Measurements from ENCODE around the gene MEIS2.
"Not testable (repeated sequence)": the region's sequence is repeated elsewhere in the genome, so short reads cannot be mapped to it uniquely, and the experiment has no call there.

Gene MEIS2

DNA sequence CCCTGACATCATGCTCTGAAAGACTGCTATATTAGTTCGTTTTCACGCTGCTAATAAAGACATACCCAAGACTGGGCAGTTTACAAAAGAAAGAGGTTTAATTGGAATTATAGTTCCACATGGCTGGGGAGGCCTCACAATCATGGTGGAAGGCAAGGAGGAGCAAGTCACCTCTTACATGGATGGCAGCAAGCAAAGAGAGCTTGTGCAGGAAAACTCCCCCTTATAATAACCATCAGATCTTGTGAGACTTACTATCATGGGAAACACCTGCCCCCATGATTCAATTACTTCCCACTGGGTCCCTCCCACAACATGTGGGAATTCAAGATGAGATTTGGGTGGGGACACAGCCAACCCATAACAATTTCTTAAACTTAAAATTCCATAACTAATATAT is 120.1 kb downstream of the MEIS2 start:
- DNase-seq; intact Hi-C loops (cut with DNase I): not testable (repeated sequence)

DNA sequence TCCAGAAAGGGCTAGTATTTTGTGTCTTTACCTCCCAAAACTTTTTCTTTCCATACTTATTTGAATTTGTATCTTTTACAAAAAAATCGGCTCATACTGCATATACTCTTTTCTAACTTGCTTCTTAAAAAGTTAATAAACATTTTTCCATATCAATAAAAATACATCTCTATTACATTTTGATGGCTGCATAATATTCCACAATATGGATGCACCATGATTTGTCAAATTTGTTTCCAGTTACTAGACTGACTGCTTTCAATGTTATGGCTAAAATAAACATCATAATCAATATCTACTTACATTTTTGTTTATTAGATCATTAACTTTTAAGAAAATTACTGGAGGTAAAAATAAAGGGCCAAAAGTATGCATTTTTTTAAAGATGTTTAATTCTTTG is 121.7 kb downstream of the MEIS2 start:
- intact Hi-C loops (cut with DNase I) = no loop called here
- no peak for DNase-seq

DNA sequence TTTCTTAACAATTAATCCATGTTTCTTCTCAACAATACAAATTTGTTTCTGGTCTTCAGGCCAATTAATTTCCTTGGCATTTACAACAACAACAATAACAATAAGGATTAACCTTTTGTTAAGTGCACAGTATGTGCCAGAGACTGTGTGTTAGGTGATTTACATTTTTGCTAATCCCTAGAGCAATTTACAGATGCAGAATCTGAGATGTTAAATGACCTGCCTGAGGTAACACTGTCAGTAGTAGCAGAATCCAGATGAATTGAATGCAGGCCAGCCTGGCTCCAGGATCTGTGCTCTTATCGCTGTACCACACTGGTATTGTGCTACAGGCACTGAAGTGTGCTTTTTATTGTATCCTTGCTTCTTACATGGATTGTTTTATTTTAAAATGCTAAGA is 122.2 kb downstream of the MEIS2 start:
- intact Hi-C loops (cut with DNase I) = no loop called here
- DNase-seq = no peak

DNA sequence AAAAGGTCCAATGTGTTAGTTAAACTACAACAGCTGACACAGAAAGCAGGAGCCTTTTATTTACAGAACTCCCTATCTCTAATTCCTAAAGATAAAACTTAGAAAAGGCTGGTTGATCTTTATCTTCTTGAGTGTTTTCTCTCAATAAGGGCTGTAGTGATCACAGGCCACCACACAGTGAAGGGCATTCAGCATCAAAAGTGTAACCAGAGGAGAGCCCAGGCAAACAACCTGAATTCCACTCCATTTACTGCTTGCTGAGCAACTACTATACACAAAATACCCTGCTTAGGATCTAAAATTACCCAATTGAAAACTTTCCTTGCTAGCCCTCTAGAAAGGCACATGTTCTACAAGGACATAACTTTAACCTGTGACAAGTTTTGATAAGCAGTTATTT is 122.7 kb downstream of the MEIS2 start:
- DNase-seq = no peak
- intact Hi-C loops (cut with DNase I) = no loop called here

DNA sequence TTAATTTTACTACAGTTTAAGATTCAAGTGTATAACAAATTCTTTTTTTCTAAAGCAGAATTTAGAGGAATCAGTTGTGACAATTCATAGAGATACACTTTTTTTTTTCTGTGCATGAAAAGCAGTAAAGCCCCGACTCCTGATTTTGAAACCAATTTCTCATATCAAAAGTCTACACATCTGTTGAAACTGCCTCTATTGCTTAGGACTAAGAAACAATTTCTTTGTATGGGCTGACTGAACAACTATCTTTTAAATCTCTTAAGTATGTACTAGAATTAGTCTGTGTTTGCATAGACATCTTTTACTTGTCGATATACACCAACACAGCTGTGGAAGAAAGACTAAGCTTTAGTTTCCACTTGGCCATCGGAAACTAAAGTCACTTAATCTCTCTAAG is 127.6 kb downstream of the MEIS2 start:
- no peak for DNase-seq
- intact Hi-C loops (cut with DNase I) = no loop called here

DNA sequence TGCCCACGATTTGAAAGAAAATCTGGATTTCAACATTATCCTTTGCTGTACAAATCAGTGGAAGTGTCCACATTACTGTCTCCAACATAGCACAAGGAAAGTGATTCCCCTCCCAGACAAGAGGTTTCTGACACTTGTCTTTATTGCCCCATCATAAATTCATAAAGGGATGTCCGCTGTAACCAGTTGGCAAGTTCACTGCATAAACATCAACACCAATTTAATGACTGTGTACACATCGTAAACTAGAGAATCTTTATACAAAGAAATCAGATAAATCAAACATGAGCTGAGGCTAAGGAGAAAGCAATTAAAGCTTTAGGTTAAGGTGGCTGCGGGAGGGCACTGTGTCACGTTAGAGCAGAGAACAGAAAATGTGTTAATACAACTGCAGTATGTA is 129.8 kb downstream of the MEIS2 start:
- intact Hi-C loops (cut with DNase I) = no loop called here
- DNase-seq = no peak

DNA sequence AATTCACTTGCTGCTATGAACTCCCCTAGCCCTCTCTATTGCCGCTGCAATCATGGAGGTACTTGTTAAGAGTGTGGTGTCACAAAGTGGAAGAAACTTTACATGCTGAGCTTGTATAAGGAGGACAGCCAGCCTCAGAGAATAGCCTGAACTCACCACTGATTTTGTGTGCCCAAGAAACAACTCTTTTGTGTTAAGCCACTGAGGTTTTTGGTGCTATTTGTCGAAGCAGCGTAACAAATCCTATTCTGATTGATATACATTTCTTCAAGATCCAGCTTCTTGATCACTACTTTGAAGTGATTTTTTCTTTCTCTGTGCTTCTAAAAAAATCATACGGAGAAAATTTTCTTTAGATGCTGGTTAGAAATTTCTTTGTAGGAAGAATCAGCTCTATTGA is 132.4 kb downstream of the MEIS2 start:
- no peak for DNase-seq
- intact Hi-C loops (cut with DNase I) = no loop called here

DNA sequence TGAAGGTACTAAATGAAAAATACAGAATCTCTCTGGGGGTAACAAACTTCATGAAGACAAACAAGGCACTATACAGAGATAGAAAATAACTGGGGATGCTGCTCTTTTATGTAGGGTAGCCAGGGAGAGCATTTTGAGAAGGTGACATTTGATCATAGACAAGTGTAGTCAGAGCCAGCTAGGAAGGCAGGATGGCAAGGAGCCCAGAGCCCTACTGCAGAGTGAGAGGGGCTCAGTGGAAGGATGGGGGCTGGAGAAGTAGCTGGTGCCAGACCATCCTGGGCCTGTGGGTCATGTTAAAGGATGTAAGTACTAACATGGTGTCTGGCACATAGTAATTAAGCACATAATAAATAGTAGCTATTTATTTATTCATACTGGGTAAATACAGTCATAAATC is 133.6 kb downstream of the MEIS2 start:
- intact Hi-C loops (cut with DNase I) = no loop called here
- no peak for DNase-seq

DNA sequence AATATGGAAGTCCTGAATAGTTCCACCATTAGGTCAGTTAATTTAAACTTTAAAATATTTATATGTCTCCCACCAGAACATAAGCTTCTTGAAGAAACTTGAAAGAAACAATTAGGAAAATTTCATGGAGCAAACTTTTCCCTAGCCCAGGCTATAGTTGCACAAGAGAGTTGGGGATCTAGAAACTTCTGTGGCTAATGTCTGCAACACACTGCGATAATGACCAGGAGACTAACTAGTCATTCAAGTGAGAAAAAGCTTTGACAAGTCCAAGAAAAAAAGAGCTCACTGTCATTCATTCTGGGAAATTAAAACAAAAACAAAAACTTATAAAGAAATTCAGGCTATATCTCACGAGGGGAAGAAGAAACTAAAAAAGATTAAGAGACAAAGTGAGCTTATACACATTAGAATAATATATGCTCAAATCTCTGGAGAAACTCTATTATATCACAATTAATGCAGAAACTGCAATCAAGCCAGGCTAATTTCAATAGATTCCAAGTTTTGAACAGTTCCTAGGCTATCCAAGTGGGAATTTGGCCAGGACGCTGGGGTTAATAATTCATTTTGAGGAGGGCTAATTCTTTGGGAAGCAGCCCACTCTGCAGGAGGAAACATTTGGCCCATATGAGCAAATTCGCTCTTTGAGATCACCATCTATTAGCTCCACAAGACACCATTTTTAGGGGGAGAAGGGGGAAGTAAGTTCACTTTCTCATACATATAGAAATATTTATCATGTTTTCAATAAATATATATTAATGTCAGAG is 134.6 kb downstream of the MEIS2 start:
- DNase-seq = no peak
- intact Hi-C loops (cut with DNase I) = no loop called here

DNA sequence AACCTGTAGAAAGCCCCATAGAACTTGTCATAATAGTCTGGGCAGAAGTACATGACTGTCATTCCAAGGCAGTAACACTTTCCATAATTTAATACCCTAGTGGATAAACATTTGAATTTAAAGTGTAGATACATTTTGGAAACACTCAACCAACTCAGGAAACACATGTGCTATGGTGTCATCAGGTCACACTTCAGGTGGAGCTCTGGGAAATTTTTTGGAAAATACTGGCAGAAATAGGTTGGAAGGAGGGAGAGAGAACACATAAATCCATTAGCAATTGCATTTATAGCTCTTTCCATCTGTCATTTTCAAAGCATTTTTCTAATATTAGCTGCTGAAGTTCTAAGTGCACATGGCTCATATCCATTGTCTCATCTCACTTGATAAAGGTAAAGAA is 135.7 kb downstream of the MEIS2 start:
- no peak for DNase-seq
- intact Hi-C loops (cut with DNase I) = no loop called here

DNA sequence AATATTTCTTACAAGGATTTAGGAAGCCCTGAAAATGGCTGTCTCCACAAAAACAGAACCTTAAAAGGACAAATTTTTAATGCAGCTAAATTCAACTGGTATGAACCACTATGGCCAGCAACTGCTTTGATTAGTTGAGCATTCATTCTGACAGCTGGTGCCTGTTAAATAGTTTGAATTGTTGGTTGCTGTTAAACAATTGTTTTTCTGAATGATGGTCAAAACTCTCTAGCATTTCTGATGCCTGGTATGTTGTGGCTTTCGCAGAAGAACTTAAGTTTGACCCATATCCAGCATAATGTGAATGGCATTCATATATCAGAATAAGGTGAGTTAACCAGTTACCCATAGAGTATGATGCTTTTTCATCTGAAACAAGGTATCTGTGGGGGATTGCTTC is 138.4 kb downstream of the MEIS2 start:
- no peak for DNase-seq
- intact Hi-C loops (cut with DNase I) = no loop called here

DNA sequence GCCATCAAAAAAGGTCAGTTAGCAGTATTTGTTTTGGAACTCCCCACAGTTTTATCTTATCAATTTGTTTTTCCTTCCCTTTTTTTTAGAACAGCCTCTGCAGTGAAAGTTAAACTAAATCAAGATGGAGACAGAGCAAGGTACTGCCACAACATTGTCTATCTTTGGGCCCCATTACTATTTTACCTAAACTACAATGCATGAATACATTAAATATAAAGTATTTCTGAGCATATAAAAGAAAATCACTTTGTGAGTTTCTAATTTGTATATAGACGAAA is 139.5 kb downstream of the MEIS2 start:
- intact Hi-C loops (cut with DNase I) = no loop called here
- DNase-seq = no peak

DNA sequence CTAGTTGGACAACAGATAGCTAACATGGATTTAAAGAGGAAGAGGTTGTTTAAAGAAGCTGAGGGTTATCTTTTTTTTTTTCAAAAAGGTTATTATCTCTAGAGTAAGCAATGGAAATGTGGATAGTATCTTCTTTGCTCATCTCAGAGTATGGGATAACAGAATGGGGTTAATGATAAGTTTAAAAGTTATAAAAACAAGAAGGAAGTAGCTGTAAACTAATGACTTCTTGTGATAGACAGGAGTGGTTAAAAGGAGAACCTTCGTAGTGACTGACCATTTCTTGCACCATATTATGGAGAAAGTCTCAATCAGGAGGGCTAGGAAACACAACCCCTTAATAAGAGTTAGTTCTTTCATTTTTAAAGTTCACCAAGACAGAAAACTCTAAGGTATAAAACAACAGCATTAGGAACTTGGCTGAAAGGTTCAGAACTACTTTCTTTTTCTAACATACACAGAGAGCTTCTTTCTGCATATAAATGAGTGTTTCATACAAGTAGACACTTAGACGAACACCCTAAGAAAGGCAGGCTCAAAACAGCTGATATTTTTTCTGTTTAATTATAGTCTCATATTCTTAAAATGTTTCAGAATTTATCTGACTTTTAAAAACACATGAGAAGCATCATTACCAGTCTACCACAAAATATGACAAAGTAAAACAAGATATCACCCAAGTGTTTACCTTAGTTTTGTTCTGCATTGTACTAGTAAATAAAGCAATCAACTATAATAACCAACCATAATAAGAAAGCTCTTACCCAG is 140.0 kb downstream of the MEIS2 start:
- intact Hi-C loops (cut with DNase I) = no loop called here
- no peak for DNase-seq

DNA sequence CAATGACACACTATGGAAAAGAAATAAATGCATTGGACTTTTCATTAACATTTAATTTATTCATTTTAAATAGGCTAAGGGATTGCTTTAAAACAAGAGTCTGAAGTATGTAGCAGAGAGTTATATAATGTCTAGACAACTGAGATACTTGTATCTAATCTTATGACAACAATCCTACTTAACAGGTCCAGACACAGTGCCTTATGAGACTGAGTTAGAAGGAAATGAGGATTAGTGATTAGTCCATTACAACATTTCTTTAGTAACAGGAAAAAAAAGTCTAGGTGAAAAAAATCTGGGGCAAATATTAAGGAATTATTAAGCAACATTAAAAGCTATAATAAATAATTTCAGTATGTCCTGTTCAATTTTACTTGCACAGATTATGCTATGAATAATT is 140.6 kb downstream of the MEIS2 start:
- intact Hi-C loops (cut with DNase I) = no loop called here
- no peak for DNase-seq

DNA sequence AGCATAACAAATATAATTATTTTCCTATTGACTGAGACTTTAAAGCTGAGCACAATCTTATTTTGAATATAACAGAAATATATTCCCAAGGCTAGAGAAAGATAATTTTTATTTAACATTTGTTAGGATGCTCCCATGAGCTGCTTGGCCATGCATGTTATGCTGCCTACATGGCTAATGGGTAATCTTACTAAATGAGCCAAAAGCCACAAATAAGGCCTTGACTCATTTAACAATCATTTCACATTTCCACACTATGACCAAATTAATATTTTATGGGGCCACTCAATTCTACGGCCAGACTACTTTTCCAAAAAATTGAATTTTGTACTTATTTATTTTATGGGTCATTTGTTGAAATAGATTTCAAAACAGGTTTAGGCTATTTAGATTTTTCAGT is 141.7 kb downstream of the MEIS2 start:
- intact Hi-C loops (cut with DNase I) = no loop called here

DNA sequence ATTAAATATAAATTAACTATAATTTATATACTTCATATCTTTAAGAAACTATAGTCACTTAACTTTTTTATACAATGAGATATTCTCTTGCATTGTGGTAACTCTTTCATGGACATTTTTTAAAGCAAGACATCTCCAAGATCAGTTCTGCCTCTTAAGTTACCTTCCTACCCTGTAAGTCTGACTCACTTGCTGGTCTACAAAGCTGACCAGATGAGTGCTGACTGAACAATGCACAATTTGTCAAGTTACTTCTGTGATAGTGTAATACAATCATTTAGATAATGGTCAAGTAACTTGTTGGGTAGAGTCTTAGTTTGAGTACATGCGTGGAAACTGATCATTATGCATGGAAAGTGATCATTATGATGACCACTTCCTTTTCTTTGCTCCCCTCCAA is 145.9 kb downstream of the MEIS2 start:
- no peak for DNase-seq
- intact Hi-C loops (cut with DNase I) = no loop called here

More for the DNA sequence above, 141.7 kb downstream of the MEIS2 start:
- no peak for DNase-seq

DNA sequence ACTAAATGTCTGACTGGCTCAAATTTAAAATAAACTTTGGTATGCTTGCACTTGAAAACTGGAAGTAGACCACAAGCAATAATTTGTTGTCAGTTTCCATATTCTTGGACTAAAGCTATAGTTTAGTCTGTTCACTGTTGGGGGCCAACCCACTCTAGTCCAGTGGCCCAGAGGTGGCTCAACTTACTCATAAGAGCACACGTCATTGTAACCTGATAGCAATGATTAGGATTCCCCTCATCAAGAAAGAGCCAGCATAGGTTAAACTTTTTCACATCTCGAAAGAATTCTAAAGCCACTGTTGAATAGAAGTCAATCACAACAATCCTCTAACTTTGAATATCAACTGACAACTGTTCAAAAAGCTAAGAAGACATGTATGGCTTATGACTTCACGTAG is 147.0 kb downstream of the MEIS2 start:
- intact Hi-C loops (cut with DNase I) = no loop called here
- no peak for DNase-seq

DNA sequence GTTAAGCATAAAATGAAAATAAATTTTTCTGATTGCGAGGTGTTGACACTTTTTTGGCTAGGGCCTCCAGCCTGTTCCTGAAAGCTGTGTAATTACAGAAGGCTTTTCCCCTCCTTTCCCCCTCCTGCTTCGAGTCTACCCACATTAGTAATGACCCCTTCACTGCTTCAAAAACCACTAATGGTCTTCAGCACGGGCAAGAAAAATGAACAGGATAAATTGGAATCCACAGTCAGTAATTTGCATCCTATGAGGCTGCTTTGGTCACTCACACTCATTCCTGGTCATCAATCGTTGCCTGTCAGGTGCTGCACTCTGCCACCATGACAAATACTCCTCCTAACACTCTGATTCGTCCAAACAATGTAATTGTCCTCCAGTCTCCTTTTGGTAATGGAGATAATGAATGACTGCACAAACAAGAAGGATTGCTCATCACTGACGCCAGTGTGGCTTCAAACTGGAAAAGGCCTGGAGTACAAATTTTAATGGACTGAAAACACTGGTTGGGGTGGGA is 148.6 kb downstream of the MEIS2 start:
- no peak for DNase-seq
- intact Hi-C loops (cut with DNase I) = no loop called here

DNA sequence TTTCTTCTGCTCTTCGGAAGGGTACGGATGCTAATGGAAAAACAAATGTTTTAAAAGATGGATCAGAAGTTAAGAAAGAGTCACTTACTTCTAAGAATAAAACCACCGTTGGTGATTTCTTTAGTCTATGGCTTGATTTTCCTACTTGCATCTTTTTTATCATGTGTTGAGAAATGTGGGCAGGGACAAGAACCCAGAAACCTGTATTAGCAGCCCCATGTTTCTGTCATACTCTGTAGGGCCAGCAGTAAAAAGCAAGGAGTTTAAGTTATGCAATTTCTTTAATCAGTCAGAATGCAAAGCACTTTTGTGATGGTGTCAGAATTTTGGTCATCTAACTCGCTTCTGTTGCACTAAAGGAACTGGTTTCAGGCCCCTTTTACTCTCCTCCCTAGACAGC is 150.0 kb downstream of the MEIS2 start:
- intact Hi-C loops (cut with DNase I) = no loop called here

DNA sequence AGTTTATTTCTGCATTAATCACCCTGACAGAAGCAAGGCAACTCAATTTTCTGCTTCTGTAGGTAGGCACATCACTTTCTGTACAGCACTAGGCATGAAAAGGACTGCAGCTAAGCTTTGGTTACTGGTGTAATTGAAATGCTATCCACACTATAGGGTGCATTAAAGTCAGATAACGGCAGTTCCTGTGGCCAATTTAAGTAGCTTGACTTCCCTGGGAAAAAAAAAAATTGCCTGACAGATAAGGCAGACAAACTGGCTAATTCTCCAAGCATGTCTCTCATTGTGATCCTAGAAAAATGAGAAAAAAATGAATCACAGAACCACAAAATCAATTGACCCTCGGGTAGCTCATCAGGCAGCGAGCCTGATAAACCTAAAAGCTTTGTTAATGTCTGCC is 151.4 kb downstream of the MEIS2 start:
- intact Hi-C loops (cut with DNase I) = no loop called here

More for the DNA sequence above, 150.0 kb downstream of the MEIS2 start:
- DNase-seq = no peak

DNA sequence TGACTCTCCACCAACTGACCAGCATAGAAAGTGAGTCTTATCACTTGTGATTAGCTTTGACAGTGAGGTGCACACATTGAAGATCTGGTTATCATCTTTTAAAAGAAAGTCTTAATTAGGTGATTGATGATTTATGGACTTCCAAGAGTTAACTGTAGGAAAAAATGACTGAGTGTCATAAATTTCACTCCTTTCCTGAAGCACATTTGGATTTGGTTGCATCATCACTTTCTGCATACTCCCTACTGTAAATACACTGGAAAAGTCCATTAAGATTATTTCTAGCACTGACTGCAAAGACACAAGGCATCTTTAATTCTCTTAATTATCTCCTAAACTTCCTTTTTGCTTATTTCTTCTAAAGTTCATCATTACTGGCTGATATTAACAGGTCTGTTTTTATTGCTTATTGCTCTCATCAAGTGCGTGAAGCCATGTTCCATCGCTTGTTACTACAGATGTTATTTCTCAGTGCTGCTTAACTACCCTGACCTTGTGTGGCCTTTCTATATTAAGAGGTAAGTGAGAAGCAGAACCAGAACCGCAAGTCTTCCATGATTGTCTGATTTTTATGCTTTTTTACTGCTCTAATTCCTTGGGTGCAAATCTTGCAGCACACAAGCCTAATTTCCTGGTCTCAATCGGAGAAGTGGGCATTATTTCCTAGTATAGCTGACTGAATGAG is 153.2 kb downstream of the MEIS2 start:
- intact Hi-C loops (cut with DNase I) = no loop called here
- no peak for DNase-seq

More for the DNA sequence above, 151.4 kb downstream of the MEIS2 start:
- DNase-seq = no peak

DNA sequence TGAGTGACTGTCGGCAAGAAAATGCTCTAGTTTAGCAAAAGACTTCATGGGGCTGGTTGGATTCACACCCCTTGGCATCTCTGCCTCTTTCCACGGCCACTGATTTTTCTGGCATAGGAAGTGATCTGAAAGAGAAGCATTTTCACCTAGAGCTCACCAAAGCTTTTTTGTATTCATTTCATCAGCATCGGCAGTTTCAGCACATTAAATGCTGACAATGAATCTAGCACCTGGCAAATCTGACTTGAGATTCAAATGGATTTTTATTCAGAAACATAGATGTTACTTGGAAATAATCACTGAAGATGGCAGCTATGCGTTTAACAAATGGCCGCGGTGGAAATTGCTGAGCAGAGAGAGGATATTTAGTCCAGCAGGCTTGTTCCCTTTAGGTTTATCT is 155.9 kb downstream of the MEIS2 start:
- intact Hi-C loops (cut with DNase I) = no loop called here
- no peak for DNase-seq
